ENCODE data around the gene PCDHGA9. TPM values are rescaled to one million over a fixed set of nuclear protein-coding genes. Genes with fewer than 3 reads are reported as not detected.

The PCDHGA9 gene
- total and polyA plus RNA-seq, 2 of the 8 experiments (the other 6 are each of a cell fraction or from before 2014, with no cell fraction given) = 0.79 to 1.1 TPM

GRCh38 chr5:141356133-141356532, 46.4 kb upstream of the PCDHGA9 start (continued):
- TF ChIP-seq CHD7 (IDR thresholded peaks at IDR 0.05; ENCODE audit: insufficient replicate concordance, low read length) (no peak), CEBPB (IDR thresholded peaks at IDR 0.05; ENCODE audit: low read depth, low read length) (no peak), NRF1 (IDR thresholded peaks at IDR 0.05; ENCODE audit: low read depth, low read length) (no peak), SP2 (IDR thresholded peaks at IDR 0.05; ENCODE audit: low read length) (no peak), ASH2L (IDR thresholded peaks at IDR 0.05; ENCODE audit: low read length) (no peak), KDM4A (IDR thresholded peaks at IDR 0.05; ENCODE audit: low read depth, low read length, severe bottlenecking) (no peak), TBP (IDR thresholded peaks at IDR 0.05; ENCODE audit: low read depth, low read length) (no peak), SIX5 (IDR thresholded peaks at IDR 0.05; ENCODE audit: low read depth, low read length) (no peak), SP1 (IDR thresholded peaks at IDR 0.05; ENCODE audit: low read depth, low read length) (no peak), KDM5A (IDR thresholded peaks at IDR 0.05; ENCODE audit: low read length) (no peak)

Measured in H1 (cell line).